NCI-H1092 (cell line): ENCODE data around the gene FAR1.
A peak's percentile ranks its signal among the peaks of the same experiment; 100 is the strongest.
"Not testable (repeated sequence)": the region's sequence is repeated elsewhere in the genome, so short reads cannot be mapped to it uniquely, and the experiment has no call there.

Source experiments
- DNase-seq: peaks from one replicate; lab custom pipeline; 2025; lab: John Stamatoyannopoulos, UW

Gene FAR1

DNA sequence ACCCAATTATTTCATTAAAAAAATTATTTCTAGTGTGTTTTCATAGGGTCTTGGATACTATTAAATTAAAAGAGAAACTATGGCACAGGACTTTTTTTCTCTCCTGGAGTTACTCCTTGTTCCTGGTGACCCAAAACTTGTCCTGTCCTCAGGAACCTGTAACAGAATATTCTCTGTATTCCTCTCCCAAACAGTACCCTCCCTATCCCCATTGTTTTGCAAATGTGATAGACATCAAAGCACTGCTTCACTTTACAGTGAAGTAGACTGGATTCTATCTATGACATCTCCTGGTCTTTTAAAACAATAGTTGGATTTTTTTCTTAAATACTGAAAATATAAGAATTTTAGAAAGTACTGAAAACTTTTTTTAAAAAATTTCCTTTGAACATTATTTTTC is 37.2 kb downstream of the FAR1 start:
- DNase-seq = no peak

DNA sequence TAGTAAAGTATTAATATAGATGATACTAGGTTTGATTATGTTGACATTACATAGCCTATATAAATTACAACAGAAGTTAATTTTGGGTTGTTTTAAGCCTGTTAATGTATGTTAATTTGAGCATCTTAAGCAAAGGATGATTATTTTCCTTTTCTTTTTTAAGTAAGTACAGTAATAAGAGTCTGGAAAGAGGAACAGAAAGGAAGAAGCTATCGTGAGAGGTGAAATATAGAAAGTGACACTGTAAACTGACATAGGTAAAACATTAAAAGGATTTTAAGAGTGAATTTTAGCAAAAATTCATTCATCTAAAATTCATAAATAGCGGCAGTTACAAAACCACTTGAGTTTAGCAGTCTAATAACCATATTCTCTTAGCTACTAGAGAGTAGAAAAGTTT is 45.5 kb downstream of the FAR1 start:
- DNase-seq = no peak

- no peak for DNase-seq
Observed at GRCh38 chr11:13717331-13717730, 48.9 kb downstream of the FAR1 start.

- DNase-seq = no peak
Observed at GRCh38 chr11:13718394-13718793, 49.9 kb downstream of the FAR1 start.

DNA sequence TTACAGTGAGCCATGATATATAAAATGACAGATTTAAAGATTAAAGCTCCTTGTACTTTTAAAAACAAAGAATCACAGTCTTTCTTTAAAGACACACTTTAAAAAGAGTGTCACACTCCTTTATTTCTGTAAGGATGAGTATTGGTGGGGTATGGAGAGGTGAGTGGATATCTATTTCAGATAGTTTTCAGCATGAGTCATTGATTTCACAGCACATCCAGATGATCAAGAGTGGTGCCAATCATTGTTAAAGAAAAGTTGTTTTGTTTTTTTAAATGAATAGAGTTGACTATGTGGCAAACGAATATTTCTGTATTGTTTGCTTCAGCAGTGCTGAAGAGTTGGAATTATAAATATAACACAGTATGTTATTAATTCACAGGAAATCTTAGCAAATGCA is 52.5 kb downstream of the FAR1 start:
- no peak for DNase-seq

DNA sequence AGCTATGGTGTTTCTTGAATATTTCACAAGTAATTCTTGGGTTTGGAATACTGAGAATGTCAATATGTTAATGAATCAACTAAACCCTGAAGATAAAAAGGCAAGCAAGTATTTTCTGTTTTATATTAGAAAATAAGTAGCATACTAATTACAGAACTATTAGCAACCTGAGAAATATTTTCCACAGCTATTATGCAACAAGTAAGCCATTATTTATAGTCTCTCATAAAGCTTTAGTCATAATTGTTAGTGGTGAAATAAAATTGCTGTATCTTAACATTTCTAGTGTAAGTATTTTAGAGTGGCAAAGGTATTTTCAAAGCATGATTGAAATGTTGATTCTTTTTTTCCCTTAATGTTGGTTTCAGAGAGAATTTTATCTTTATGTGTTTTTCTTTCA is 53.3 kb downstream of the FAR1 start:
- no peak for DNase-seq

DNA sequence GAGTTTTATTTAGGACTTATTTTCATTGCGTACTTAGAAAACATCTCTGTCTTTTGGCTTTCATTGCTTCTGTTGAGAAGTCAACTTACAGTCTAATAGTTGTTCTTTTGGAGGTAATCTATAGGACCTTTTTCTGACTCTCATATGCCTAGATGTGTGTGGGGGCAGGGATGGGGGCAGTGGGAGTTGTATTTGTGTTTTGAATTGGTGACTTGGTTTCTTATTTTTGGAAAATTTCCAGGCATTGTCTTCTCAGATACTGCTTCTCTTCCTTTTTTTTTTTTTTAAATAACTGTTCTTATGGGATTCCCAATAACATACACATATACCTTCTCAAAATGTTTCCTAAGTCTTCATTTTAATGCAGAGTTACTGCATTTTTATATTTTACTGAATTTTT is 58.0 kb downstream of the FAR1 start:
- DNase-seq = no peak

- DNase-seq = no peak
Observed at GRCh38 chr11:13728076-13728475, 59.6 kb downstream of the FAR1 start.

DNA sequence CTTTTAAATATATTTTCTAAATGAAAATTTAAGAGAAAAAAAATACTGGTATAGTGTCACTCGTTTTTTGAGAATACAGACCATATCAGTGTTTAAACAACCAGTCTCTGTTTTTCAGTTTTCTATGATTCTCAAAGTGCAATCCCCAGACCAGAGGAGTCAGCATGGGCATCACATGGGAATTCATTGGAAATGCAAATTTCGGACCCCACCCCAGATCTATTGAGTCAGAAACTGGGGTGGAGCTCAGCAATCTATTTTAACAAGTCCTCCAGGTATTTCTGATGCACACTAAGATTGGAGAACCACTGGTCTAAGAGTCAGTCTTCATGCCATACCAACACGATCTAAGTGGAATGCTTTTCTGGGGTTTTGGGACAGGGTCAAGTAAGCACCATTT is 66.1 kb downstream of the FAR1 start:
- no peak for DNase-seq

DNA sequence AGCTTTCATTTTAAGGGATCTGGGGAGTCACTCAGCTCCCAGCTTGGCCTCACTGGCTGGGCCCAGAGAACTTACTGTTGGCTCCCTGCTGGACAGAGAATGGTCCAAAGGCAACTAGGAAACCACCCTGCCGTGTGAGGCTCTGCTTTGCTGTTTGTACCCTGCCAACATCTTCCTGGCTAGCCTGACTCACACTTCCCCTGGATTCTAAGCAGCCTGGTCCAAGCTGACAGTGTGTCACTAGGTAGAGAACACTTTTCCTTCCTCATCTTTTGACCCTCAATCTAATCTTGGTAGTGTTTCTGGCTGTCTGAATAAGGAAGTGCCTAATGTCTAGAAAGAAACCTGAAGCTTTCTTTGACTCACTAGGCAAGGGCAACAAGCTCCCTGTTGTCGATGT is 76.7 kb downstream of the FAR1 start:
- DNase-seq = no peak

GRCh38 chr11:13753316-13753715 is 84.8 kb downstream of the FAR1 start:
- not testable (repeated sequence) for DNase-seq

DNA sequence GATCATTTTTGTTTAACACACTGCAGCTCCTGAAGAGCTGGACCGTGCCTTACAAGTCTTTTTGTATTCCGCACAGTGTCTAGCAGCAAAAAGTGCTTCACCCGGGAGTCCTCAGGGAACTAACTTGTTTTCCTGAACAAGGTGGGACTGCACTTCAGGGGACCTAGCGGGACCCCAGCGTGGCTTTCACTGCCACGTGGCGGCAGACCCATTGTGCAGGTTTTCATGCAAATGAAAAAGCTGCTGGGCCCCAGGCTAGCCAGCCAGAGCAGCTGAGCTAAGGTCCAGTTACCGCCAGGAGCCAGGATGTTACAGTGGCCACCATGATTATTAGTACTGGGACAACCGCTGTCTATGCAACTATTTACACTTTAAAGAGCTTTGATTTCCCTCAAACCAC is 90.6 kb downstream of the FAR1 start:
- DNase-seq = no peak

DNA sequence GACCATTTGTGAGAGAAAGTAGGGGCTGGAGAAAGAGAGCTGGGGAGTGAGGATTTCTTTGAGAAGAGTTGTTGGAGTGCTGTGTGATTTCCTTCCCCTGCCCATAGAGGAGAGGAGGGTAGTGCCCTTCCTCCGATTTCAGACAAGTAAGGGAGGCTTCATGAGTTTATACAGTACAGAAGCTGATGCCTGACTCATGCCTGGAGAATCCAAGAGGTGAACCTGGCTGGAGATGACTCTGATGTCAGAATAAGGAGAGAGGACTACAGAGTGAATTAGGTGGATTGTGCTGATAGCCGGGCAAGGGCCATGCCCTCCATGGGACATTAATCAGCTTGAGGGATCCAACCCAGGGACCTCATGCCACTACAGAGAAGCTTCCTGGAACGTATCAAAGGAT is 91.6 kb downstream of the FAR1 start:
- DNase-seq = no peak

GRCh38 chr11:13761250-13761649 is 92.8 kb downstream of the FAR1 start:
- no peak for DNase-seq

DNA sequence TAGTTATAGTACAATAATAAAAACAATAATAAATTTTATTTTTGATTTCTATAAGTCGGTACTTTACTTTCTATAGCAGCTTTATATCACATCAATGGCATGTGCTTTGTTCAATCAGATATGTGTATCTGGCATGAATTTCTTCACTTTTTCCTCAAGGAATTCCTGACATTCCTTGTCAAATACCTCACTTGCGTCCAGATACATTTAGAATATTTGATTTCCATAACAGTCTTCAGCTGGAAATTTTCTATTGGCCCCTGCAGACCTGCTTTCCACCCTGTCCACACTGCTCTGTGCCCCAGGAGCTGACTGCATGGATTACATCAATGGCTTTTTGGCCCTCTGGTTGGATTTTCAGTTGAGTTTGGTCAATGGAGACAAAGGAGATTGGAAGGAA is 93.2 kb downstream of the FAR1 start:
- DNase-seq = no peak

GRCh38 chr11:13762718-13763117 is 94.2 kb downstream of the FAR1 start:
- no peak for DNase-seq

DNA sequence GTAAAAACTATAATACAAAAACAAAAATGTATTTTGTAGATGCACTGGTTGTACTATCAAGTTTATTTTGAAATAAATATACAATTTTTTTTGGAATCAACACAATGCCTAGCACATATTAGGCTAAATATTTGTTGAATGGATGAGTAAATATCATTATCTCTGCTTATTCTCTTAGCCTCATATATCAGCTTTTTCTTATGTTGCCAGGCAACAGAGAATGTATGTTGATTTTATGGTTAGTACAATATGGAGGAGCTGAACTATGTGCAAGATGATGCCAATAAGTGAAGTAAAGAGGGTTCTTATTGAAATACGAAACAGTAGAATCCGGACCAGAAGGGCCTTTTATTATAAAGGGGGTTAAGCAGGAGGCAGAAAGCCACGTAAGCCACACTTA is 94.9 kb downstream of the FAR1 start:
- DNase-seq = no peak

GRCh38 chr11:13765886-13766285 is 97.4 kb downstream of the FAR1 start:
- DNase-seq = no peak

GRCh38 chr11:13767471-13767870 is 99.0 kb downstream of the FAR1 start:
- no peak for DNase-seq

DNA sequence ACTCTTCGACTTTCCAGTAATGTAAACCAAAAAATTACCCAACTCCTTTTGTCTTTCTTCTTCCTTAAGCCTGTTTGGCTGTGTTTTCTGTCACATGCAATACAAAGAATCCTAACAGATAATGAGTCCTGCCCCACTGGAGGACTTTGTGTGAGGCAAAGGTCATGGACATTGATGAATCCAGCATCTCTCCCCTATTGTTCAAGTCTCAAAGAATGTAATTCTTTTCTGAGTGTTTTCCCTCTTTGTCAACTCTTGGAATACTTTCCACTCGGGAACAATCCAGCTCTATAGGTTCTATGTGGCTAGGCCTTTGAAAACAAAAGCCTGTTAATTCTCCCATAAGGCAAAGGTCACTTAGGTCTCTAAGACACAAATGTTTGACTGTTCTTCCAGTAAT is 100.7 kb downstream of the FAR1 start:
- no peak for DNase-seq

DNA sequence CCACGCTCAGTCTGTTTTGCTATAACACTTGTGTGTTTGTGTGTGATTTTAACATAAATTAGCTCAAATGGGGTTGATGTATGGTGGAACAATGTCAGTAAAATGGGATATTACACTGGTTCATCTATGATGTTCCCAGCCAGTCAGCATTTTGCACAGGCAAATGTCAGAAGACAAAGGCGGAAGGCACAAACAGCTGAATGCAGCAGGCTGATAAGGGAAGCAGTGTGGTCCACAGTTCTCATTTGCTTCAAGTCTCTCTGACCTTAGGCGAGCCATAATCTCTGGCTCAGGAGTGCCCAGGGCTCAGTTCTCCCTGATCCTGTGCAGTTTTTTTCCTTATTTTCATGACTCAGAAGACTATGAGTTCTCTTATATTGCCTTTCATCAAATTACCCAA is 102.7 kb downstream of the FAR1 start:
- no peak for DNase-seq

GRCh38 chr11:13772223-13773046 is 104.0 kb downstream of the FAR1 start:
- DNase-seq = peak; percentile 79

GRCh38 chr11:13775471-13775870 is 107.0 kb downstream of the FAR1 start:
- no peak for DNase-seq

DNA sequence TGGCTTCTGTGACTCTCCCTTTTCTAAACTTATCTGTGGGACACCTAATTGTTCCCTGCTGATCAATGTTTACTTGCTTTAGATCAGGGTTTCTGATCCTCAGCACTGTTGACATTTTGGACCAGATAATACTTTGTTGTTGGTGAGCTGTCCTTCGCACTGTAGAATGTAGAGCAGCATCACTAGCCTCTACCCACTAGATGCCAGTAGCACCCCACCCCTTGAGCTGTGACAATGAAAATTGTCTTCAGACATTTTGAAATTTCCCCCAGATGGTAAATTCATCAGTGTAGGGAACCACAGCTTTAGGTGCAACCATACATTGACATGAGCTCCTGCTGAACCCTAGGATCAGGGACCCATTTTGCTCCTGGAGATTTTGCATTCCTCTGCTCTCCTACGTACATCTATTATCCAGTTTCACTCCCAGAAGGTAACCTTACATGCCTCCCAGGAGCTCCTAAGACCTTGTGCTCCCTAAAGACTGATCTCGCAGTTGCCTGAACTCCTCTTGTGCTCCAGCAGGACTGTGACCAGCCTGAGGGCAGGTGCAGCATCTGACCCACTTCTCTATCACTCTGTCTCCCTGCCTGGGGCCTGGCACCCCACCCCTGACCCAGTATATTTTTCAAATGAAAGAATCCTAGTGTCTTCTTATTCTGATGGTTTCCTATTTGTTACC is 107.8 kb downstream of the FAR1 start:
- no peak for DNase-seq
